Loucy (cell line): Measurements from ENCODE around the gene STK38L.

Experiments
- H2AFZ ChIP-seq: fragments of 200-600 bp; sonication (generic); 2 replicates; pipeline ENCODE4 v1.6.0; 2016; ENCODE audit warnings: antibody characterized with exemption, mild to moderate bottlenecking, low read length, moderate library complexity
- H3F3A ChIP-seq: fragments of 200-600 bp; 2 replicates; pipeline ENCODE4 v1.6.0; 2016; ENCODE audit warnings: antibody characterized with exemption, low read depth, mild to moderate bottlenecking
- H3K27me3 ChIP-seq: fragments of 200-600 bp; sonication (generic); 2 replicates; pipeline ENCODE4 v1.6.1; 2014; ENCODE audit warnings: low read length, mild to moderate bottlenecking; ENCODE audit not compliant: insufficient read depth, poor library complexity, severe bottlenecking
- H3K36me3 ChIP-seq: fragments of 200-600 bp; sonication (generic); 2 replicates; pipeline ENCODE4 v1.6.1; 2016; ENCODE audit warnings: low read length; ENCODE audit not compliant: insufficient read depth
- H3K4me1 ChIP-seq: fragments of 200-600 bp; sonication (generic); 2 replicates; pipeline ENCODE4 v1.5.1; 2014; ENCODE audit warnings: low read length, mild to moderate bottlenecking; ENCODE audit not compliant: insufficient read depth, poor library complexity, severe bottlenecking
- H3K4me2 ChIP-seq: fragments of 200-600 bp; sonication (generic); 2 replicates; pipeline ENCODE4 v1.6.0; 2014; ENCODE audit warnings: antibody characterized with exemption, low read length, low read depth, mild to moderate bottlenecking; ENCODE audit not compliant: poor library complexity, severe bottlenecking
- H3K4me3 ChIP-seq: fragments of 200-600 bp; sonication (generic); 2 replicates; pipeline ENCODE4 v1.5.1; 2014; ENCODE audit warnings: low read length, mild to moderate bottlenecking, mixed read lengths; ENCODE audit not compliant: poor library complexity, severe bottlenecking
- H3K79me2 ChIP-seq: fragments of 200-600 bp; sonication (generic); 2 replicates; pipeline ENCODE4 v1.6.1; 2014; ENCODE audit warnings: low read length; ENCODE audit not compliant: insufficient read depth
- H3K9ac ChIP-seq: fragments of 200-600 bp; sonication (generic); 2 replicates; pipeline ENCODE4 v1.6.0; 2014; ENCODE audit warnings: mild to moderate bottlenecking, low read depth, low read length, moderate library complexity; ENCODE audit not compliant: poor library complexity, severe bottlenecking
- H3K9me2 ChIP-seq: fragments of 200-600 bp; sonication (generic); replicated peaks from 2 replicates; pipeline ENCODE4 v1.6.1; 2016; ENCODE audit warnings: low read depth, low read length, mixed read lengths
- H3K9me3 ChIP-seq: fragments of 200-600 bp; sonication (generic); 2 replicates; pipeline ENCODE4 v1.6.1; 2014; ENCODE audit warnings: mild to moderate bottlenecking, antibody characterized with exemption, low read length, low read depth; ENCODE audit not compliant: insufficient read depth
- H4K20me1 ChIP-seq: fragments of 200-600 bp; sonication (generic); 2 replicates; pipeline ENCODE4 v1.6.0; 2014; ENCODE audit warnings: antibody characterized with exemption, low read length, mild to moderate bottlenecking; ENCODE audit not compliant: insufficient read depth, poor library complexity, severe bottlenecking
- CTCF ChIP-seq: fragments of 200-600 bp; sonication (generic); conservative IDR thresholded peaks from 2 replicates; pipeline ENCODE4 v1.5.1; 2014; ENCODE audit warnings: mild to moderate bottlenecking, antibody characterized with exemption, low read length
- EZH2phosphoT487 ChIP-seq: fragments of 200-600 bp; IDR thresholded peaks from 2 replicates; pipeline ENCODE4 v1.6.1; 2018; ENCODE audit warnings: antibody characterized with exemption, mild to moderate bottlenecking, moderate library complexity, borderline replicate concordance

The STK38L gene

DNA sequence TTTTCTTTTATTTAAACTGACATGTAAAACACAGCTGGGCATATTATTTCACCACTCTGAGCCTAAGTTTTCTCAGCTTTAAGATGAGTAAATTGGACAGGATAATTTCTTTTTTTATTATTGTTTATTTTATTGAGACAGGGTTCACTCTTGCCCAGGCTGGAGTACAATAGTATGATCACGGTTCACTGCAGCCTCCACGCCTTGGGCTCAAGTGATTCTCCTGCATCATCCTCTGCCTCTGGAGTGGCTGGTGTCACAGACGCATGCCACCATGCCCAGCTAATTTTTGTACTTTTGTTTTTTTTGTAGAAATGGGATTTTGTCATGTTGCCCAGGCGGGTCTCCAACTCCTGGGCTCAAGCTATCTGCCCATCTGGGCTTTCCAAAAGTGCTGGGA, 101.3 kb downstream of the STK38L start:
- TF ChIP-seq CTCF (no peak), EZH2phosphoT487 (no peak)
- Histone ChIP-seq H3K4me2 (no peak overlapping the region), H3K9me2 (no peaks in the 10 kb centered on the region), H3K4me1 (peaks cover 6% of the 10 kb centered on the region), H3K36me3 (no peaks in the 10 kb centered on the region), H2AFZ (no peak overlapping the region), H3K79me2 (peaks cover 62% of the 10 kb centered on the region), H3K4me3 (no peak overlapping the region), H3K9ac (no peak overlapping the region), H3F3A (no peaks in the 10 kb centered on the region), H3K9me3 (no peaks in the 10 kb centered on the region), H4K20me1 (no peaks in the 10 kb centered on the region), H3K27me3 (no peaks in the 10 kb centered on the region)

GRCh38 chr12:27347779-27348178, 103.7 kb downstream of the STK38L start:
- no peaks in the 10 kb centered on the region for H3K36me3 ChIP-seq
- H3K9ac ChIP-seq = no peak overlapping the region
- H3K79me2 ChIP-seq = peaks cover 47% of the 10 kb centered on the region
- H3K27me3 ChIP-seq = no peaks in the 10 kb centered on the region
- no peaks in the 10 kb centered on the region for H3F3A ChIP-seq
- H3K4me3 ChIP-seq = no peak overlapping the region
- H3K4me2 ChIP-seq = no peak overlapping the region
- H3K4me1 ChIP-seq = peaks cover 6% of the 10 kb centered on the region
- H3K9me3 ChIP-seq = no peaks in the 10 kb centered on the region
- H4K20me1 ChIP-seq = no peaks in the 10 kb centered on the region
- no peak for TF ChIP-seq CTCF
- TF ChIP-seq EZH2phosphoT487 = no peak
- H2AFZ ChIP-seq = no peak overlapping the region
- no peaks in the 10 kb centered on the region for H3K9me2 ChIP-seq

- no peak overlapping the region for H3K4me3 ChIP-seq
- no peaks in the 10 kb centered on the region for H3K4me1 ChIP-seq
- H3K9ac ChIP-seq = no peak overlapping the region
- H3F3A ChIP-seq = no peaks in the 10 kb centered on the region
- H3K9me2 ChIP-seq = no peaks in the 10 kb centered on the region
- no peak overlapping the region for H3K4me2 ChIP-seq
- H3K27me3 ChIP-seq = no peaks in the 10 kb centered on the region
- H2AFZ ChIP-seq = no peak overlapping the region
- H3K36me3 ChIP-seq = no peaks in the 10 kb centered on the region
- TF ChIP-seq CTCF (no peak), EZH2phosphoT487 (no peak)
- H3K79me2 ChIP-seq = peaks cover 29% of the 10 kb centered on the region
- no peaks in the 10 kb centered on the region for H4K20me1 ChIP-seq
- no peaks in the 10 kb centered on the region for H3K9me3 ChIP-seq
Measured at GRCh38 chr12:27351476-27351875, 107.4 kb downstream of the STK38L start.
